ENCODE data around the gene LRRC36.

LRRC36 gene

GRCh38 chr16:67387479-67388079 lies 61.0 kb downstream of the LRRC36 start:
- H3K27me3 ChIP-seq (ENCODE audit: insufficient read depth, low read depth), result no peaks in the 10 kb centered on the region
- H3K9ac ChIP-seq, result no peak overlapping the region
- no peak overlapping the region for H3K27ac ChIP-seq
- no peaks in the 10 kb centered on the region for H3K4me1 ChIP-seq (ENCODE audit: low read depth, poor library complexity, severe bottlenecking)
- no peak overlapping the region for H2AFZ ChIP-seq (ENCODE audit: low read depth)
- TF ChIP-seq CTCF (conservative IDR thresholded peaks at IDR 0.05; ENCODE audit: low read depth, low read length), result no peak
- H3K79me2 ChIP-seq (ENCODE audit: insufficient read depth, low read depth), result no peaks in the 10 kb centered on the region
- H4K20me1 ChIP-seq (ENCODE audit: insufficient read depth), result no peaks in the 10 kb centered on the region
- H3K4me2 ChIP-seq, result no peak overlapping the region
- no peak overlapping the region for H3K4me3 ChIP-seq (IDR thresholded peaks at IDR 0.05; ENCODE audit: insufficient read depth, low read depth, low read length)
- no peaks in the 10 kb centered on the region for H3K36me3 ChIP-seq (ENCODE audit: insufficient read depth)

GRCh38 chr16:67388191-67388590 lies 61.6 kb downstream of the LRRC36 start:
- no peaks in the 10 kb centered on the region for H4K20me1 ChIP-seq (ENCODE audit: insufficient read depth)
- no peak for TF ChIP-seq CTCF (conservative IDR thresholded peaks at IDR 0.05; ENCODE audit: low read depth, low read length)
- no peak overlapping the region for H3K9ac ChIP-seq
- H2AFZ ChIP-seq (ENCODE audit: low read depth), result no peak overlapping the region
- no peak overlapping the region for H3K27ac ChIP-seq
- H3K27me3 ChIP-seq (ENCODE audit: insufficient read depth, low read depth), result no peaks in the 10 kb centered on the region; the same call in 1 of the 2 replicates
- no peaks in the 10 kb centered on the region for H3K4me1 ChIP-seq (ENCODE audit: low read depth, poor library complexity, severe bottlenecking)
- no peaks in the 10 kb centered on the region for H3K36me3 ChIP-seq (ENCODE audit: insufficient read depth)
- H3K4me2 ChIP-seq, result no peak overlapping the region
- H3K4me3 ChIP-seq (IDR thresholded peaks at IDR 0.05; ENCODE audit: insufficient read depth, low read depth, low read length), result no peak overlapping the region
- H3K79me2 ChIP-seq (ENCODE audit: insufficient read depth, low read depth), result no peaks in the 10 kb centered on the region

GRCh38 chr16:67388591-67388990 lies 62.0 kb downstream of the LRRC36 start:
- Histone ChIP-seq H2AFZ (ENCODE audit: low read depth) (no peak overlapping the region), H4K20me1 (ENCODE audit: insufficient read depth) (no peaks in the 10 kb centered on the region), H3K4me1 (ENCODE audit: low read depth, poor library complexity, severe bottlenecking) (no peaks in the 10 kb centered on the region), H3K4me3 (IDR thresholded peaks at IDR 0.05; ENCODE audit: insufficient read depth, low read depth, low read length) (no peak overlapping the region), H3K27ac (no peak overlapping the region), H3K36me3 (ENCODE audit: insufficient read depth) (no peaks in the 10 kb centered on the region), H3K27me3 (ENCODE audit: insufficient read depth, low read depth) (no peaks in the 10 kb centered on the region; the same call in 1 of the 2 replicates), H3K4me2 (no peak overlapping the region), H3K9ac (no peak overlapping the region), H3K79me2 (ENCODE audit: insufficient read depth, low read depth) (no peaks in the 10 kb centered on the region)
- no peak for TF ChIP-seq CTCF (conservative IDR thresholded peaks at IDR 0.05; ENCODE audit: low read depth, low read length)

- Histone ChIP-seq H3K4me3 (IDR thresholded peaks at IDR 0.05; ENCODE audit: insufficient read depth, low read depth, low read length) (no peak overlapping the region), H3K4me1 (ENCODE audit: low read depth, poor library complexity, severe bottlenecking) (peaks cover under 1% of the 10 kb centered on the region), H3K27me3 (ENCODE audit: insufficient read depth, low read depth) (no peaks in the 10 kb centered on the region; the same call in 1 of the 2 replicates), H3K79me2 (ENCODE audit: insufficient read depth, low read depth) (no peaks in the 10 kb centered on the region), H3K36me3 (ENCODE audit: insufficient read depth) (no peaks in the 10 kb centered on the region), H3K27ac (no peak overlapping the region), H2AFZ (ENCODE audit: low read depth) (no peak overlapping the region), H3K9ac (no peak overlapping the region), H4K20me1 (ENCODE audit: insufficient read depth) (no peaks in the 10 kb centered on the region), H3K4me2 (no peak overlapping the region)
- TF ChIP-seq CTCF (conservative IDR thresholded peaks at IDR 0.05; ENCODE audit: low read depth, low read length), result no peak
Observed at GRCh38 chr16:67389911-67390815, 63.5 kb downstream of the LRRC36 start.

Measured in KMS-11 (cell line).